OCI-LY7 (cell line): ENCODE measurements around the gene ADISSP. TPM values are rescaled to one million over a fixed set of nuclear protein-coding genes. Genes with fewer than 3 reads are reported as not detected.
A peak's percentile ranks its signal among the peaks of the same experiment; 100 is the strongest.

ENCODE experiments used
- BruUV-seq: library from RNA; stranded (reverse); fragments of 400-500 nt; replicated peaks from 2 replicates; lab custom pipeline; 2021; lab: Mats Ljungman, UMichigan
- CTCF ChIA-PET: fragments of 300-600 bp; sonication (Branson Sonifier 250); formaldehyde crosslinking; loops from one replicate; lab custom pipeline; 2022; ENCODE audit warnings: antibody characterized with exemption; ENCODE audit not compliant: unreplicated experiment; lab: Charles Lee
- POLR2A ChIA-PET: fragments of 300-600 bp; sonication (Branson Sonifier 250); formaldehyde crosslinking; loops from one replicate; lab custom pipeline; 2022; ENCODE audit warnings: antibody characterized with exemption; lab: Charles Lee
- DNase-seq: peaks from one replicate; pipeline ENCODE4 v3.0.0-alpha.2; 2015; ENCODE audit warnings: low spot score
- H2AFZ ChIP-seq: fragments of 200-600 bp; sonication (generic), shearing (Covaris generic); 2 replicates; pipeline ENCODE4 v1.6.1; 2014; ENCODE audit warnings: mild to moderate bottlenecking, antibody characterized with exemption, low read length, moderate library complexity
- H3K27ac ChIP-seq: fragments of 200-600 bp; sonication (generic); 2 replicates; pipeline ENCODE4 v1.5.1; 2014; ENCODE audit warnings: mixed run types, low read depth, mild to moderate bottlenecking, moderate library complexity, low read length, inconsistent platforms; ENCODE audit not compliant: poor library complexity, severe bottlenecking
- H3K36me3 ChIP-seq: fragments of 200-600 bp; sonication (generic); 2 replicates; pipeline ENCODE4 v1.6.1; 2014; ENCODE audit warnings: mild to moderate bottlenecking, antibody characterized with exemption, low read length, moderate library complexity, mixed read lengths; ENCODE audit not compliant: insufficient read depth
- H3K4me1 ChIP-seq: fragments of 200-600 bp; sonication (generic); 2 replicates; pipeline ENCODE4 v1.5.1; 2014; ENCODE audit warnings: mild to moderate bottlenecking, low read length; ENCODE audit not compliant: insufficient read depth, poor library complexity, severe bottlenecking
- H3K4me2 ChIP-seq: fragments of 200-600 bp; sonication (generic); 2 replicates; pipeline ENCODE4 v1.6.1; 2014; ENCODE audit warnings: mild to moderate bottlenecking, low read length
- H3K4me3 ChIP-seq: fragments of 200-600 bp; sonication (generic); 2 replicates; pipeline ENCODE4 v1.5.1; 2014; ENCODE audit warnings: mild to moderate bottlenecking, low read depth, low read length; ENCODE audit not compliant: poor library complexity, severe bottlenecking
- H3K79me2 ChIP-seq: fragments of 200-600 bp; sonication (generic); 2 replicates; pipeline ENCODE4 v1.6.1; 2016; ENCODE audit warnings: low read depth, mild to moderate bottlenecking, low read length, moderate library complexity, mixed read lengths; ENCODE audit not compliant: insufficient read depth
- H3K9me2 ChIP-seq: fragments of 200-600 bp; sonication (generic); 2 replicates; pipeline ENCODE4 v1.6.1; 2016; ENCODE audit warnings: mild to moderate bottlenecking, low read length, mixed read lengths; ENCODE audit not compliant: insufficient read depth
- H3K9me3 ChIP-seq: fragments of 200-600 bp; sonication (generic); 2 replicates; pipeline ENCODE4 v1.6.1; 2014; ENCODE audit warnings: mild to moderate bottlenecking, mixed run types, low read length, mixed read lengths
- H4K20me1 ChIP-seq: fragments of 200-600 bp; sonication (generic); 2 replicates; pipeline ENCODE4 v1.6.1; 2014; ENCODE audit warnings: mild to moderate bottlenecking, antibody characterized with exemption, low read length, moderate library complexity, mixed read lengths; ENCODE audit not compliant: insufficient read depth
- EZH2phosphoT487 ChIP-seq: fragments of 200-600 bp; sonication (generic); IDR thresholded peaks from 2 replicates; pipeline ENCODE4 v1.6.1; 2018; ENCODE audit warnings: low read depth, borderline replicate concordance, mild to moderate bottlenecking, mixed run types, antibody characterized with exemption, low read length, moderate library complexity, mixed read lengths
- intact Hi-C: fragments of 100-400 bp; cut with micrococcal nuclease; formaldehyde crosslinking; loops from one replicate; pipeline ENCODE4 v1.10.0; 2022; ENCODE audit not compliant: unreplicated experiment
- total RNA-seq, 2 experiments: library from RNA; depleted of rRNA in 1 of 2; stranded (reverse); fragments of >200 nt in 1 of 2; shearing (Covaris generic) in 1 of 2; gene quantifications; 2 replicates each; pipeline ENCODE4 v1.2.3, GENCODE V29; 2014 to 2022
- TF ChIP-seq, protein P1 (sequence below): fragments of 200-600 bp; sonication (generic); conservative IDR thresholded peaks from 2 replicates; pipeline ENCODE4 v1.5.1; 2014; ENCODE audit warnings: mild to moderate bottlenecking, antibody characterized with exemption, low read length, moderate library complexity, mixed read lengths

The ADISSP gene
- total RNA-seq, 2 experiments from 2014 or later: 64.4 to 66.7 TPM

- H3K9me3 ChIP-seq: no peaks in the 10 kb centered on the region
- no peak overlapping the region for H3K27ac ChIP-seq
- no TSS peak for BruUV-seq
- DNase-seq: no peak
- peaks cover 31% of the 10 kb centered on the region for H3K79me2 ChIP-seq
- H3K4me3 ChIP-seq: no peak overlapping the region
- H3K4me2 ChIP-seq: no peak overlapping the region
- H3K36me3 ChIP-seq: peaks cover 77% of the 10 kb centered on the region
- intact Hi-C loops: no loop called here
- no peaks in the 10 kb centered on the region; the same call in 1 of the 2 replicates for H4K20me1 ChIP-seq
- CTCF ChIA-PET: interaction anchor here (1.5 kb wide), 1 partner anchor 17 kb away, joined by 5 read pairs; no protein-coding TSS in a partner anchor
- H2AFZ ChIP-seq: no peak overlapping the region
- H3K9me2 ChIP-seq: no peaks in the 10 kb centered on the region
- no peak for TF ChIP-seq EZH2phosphoT487
- TF ChIP-seq, protein P1, sequence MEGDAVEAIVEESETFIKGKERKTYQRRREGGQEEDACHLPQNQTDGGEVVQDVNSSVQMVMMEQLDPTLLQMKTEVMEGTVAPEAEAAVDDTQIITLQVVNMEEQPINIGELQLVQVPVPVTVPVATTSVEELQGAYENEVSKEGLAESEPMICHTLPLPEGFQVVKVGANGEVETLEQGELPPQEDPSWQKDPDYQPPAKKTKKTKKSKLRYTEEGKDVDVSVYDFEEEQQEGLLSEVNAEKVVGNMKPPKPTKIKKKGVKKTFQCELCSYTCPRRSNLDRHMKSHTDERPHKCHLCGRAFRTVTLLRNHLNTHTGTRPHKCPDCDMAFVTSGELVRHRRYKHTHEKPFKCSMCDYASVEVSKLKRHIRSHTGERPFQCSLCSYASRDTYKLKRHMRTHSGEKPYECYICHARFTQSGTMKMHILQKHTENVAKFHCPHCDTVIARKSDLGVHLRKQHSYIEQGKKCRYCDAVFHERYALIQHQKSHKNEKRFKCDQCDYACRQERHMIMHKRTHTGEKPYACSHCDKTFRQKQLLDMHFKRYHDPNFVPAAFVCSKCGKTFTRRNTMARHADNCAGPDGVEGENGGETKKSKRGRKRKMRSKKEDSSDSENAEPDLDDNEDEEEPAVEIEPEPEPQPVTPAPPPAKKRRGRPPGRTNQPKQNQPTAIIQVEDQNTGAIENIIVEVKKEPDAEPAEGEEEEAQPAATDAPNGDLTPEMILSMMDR: no peak
- peaks cover 32% of the 10 kb centered on the region for H3K4me1 ChIP-seq
- POLR2A ChIA-PET: interaction anchor here (0.9 to 1.6 kb wide), 4 partner anchors 12 to 20 kb away, joined by 3 to 8 read pairs (median 4); no protein-coding TSS in a partner anchor
Measured at GRCh38 chr20:3800878-3801260, 33.3 kb upstream of the ADISSP start.

GRCh38 chr20:3800256-3800877, 32.8 kb upstream of the ADISSP start:
- peak overlapping the region; percentile 91 for H3K4me3 ChIP-seq
- no peak for DNase-seq
- H3K36me3 ChIP-seq: peaks cover 72% of the 10 kb centered on the region
- H3K9me3 ChIP-seq: no peaks in the 10 kb centered on the region
- POLR2A ChIA-PET: interaction anchor here (0.9 to 1.6 kb wide), 4 partner anchors 11 to 20 kb away, joined by 3 to 8 read pairs (median 4); no protein-coding TSS in a partner anchor
- H2AFZ ChIP-seq: no peak overlapping the region
- H3K9me2 ChIP-seq: no peaks in the 10 kb centered on the region
- peak overlapping the region; percentile 83 for H3K27ac ChIP-seq
- BruUV-seq: no TSS peak
- peaks cover 31% of the 10 kb centered on the region for H3K79me2 ChIP-seq
- peak overlapping the region; percentile 100 for H3K4me2 ChIP-seq
- TF ChIP-seq, protein P1: no peak
- H3K4me1 ChIP-seq: peaks cover 33% of the 10 kb centered on the region
- CTCF ChIA-PET: interaction anchor here (1.5 to 1.9 kb wide), 2 partner anchors 18 to 20 kb away, joined by 5 to 9 read pairs; partner anchors contain the start of gene AP5S1
- intact Hi-C loops: no loop called here
- H4K20me1 ChIP-seq: no peaks in the 10 kb centered on the region; the same call in 1 of the 2 replicates

GRCh38 chr20:3798908-3799248, 31.3 kb upstream of the ADISSP start:
- Histone ChIP-seq H3K9me2 (no peaks in the 10 kb centered on the region), H3K4me2 (peak overlapping the region; percentile 100), H4K20me1 (no peaks in the 10 kb centered on the region; the same call in 1 of the 2 replicates), H3K36me3 (peaks cover 58% of the 10 kb centered on the region), H3K9me3 (no peaks in the 10 kb centered on the region), H2AFZ (no peak overlapping the region; the same call in 1 of the 2 replicates), H3K4me3 (peak overlapping the region; percentile 91), H3K27ac (peak overlapping the region; percentile 83), H3K4me1 (peaks cover 47% of the 10 kb centered on the region), H3K79me2 (peaks cover 31% of the 10 kb centered on the region)
- no peak for DNase-seq
- no peak for TF ChIP-seq EZH2phosphoT487
- TF ChIP-seq, protein P1: no peak
- BruUV-seq: no TSS peak
- intact Hi-C loops: no loop called here
- ChIA-PET POLR2A (no interaction called here), CTCF (interaction anchor here (1.9 kb wide), 1 partner anchor 21 kb away, joined by 9 read pairs; the partner anchor contains the start of gene AP5S1)
